HEK293T (cell line): ENCODE data around the gene ADK.

Experiments
- BHLHE40 ChIP-seq: fragments of 450-650 bp; IDR thresholded peaks from 2 replicates; pipeline ENCODE4 v1.6.1; 2016; ENCODE audit warnings: mild to moderate bottlenecking, moderate library complexity, borderline replicate concordance
- CTBP1 ChIP-seq: fragments of 450-650 bp; IDR thresholded peaks from 2 replicates; pipeline ENCODE4 v1.6.1; 2016; ENCODE audit warnings: borderline replicate concordance
- ELF4 ChIP-seq: fragments of 450-650 bp; IDR thresholded peaks from 2 replicates; pipeline ENCODE4 v1.6.1; 2017; ENCODE audit warnings: antibody characterized with exemption
- FOXA1 ChIP-seq: fragments of 450-650 bp; IDR thresholded peaks from 2 replicates; pipeline ENCODE4 v1.6.1; 2016; ENCODE audit warnings: mild to moderate bottlenecking
- FOXK2 ChIP-seq: fragments of 450-650 bp; IDR thresholded peaks from 2 replicates; pipeline ENCODE4 v1.6.1; 2016; ENCODE audit warnings: mild to moderate bottlenecking
- FOXM1 ChIP-seq: fragments of 450-650 bp; IDR thresholded peaks from 2 replicates; pipeline ENCODE4 v1.6.1; 2017; ENCODE audit warnings: mild to moderate bottlenecking, borderline replicate concordance
- HDGF ChIP-seq: fragments of 450-650 bp; IDR thresholded peaks from 2 replicates; pipeline ENCODE4 v1.6.1; 2017; ENCODE audit warnings: antibody characterized with exemption, borderline replicate concordance
- L3MBTL2 ChIP-seq: fragments of 450-650 bp; conservative IDR thresholded peaks from 2 replicates; pipeline ENCODE4 v1.6.1; 2016; ENCODE audit warnings: mild to moderate bottlenecking
- LEF1 ChIP-seq: fragments of 450-650 bp; IDR thresholded peaks from 2 replicates; pipeline ENCODE4 v1.6.1; 2017; ENCODE audit warnings: mild to moderate bottlenecking, borderline replicate concordance
- NFRKB ChIP-seq: fragments of 450-650 bp; IDR thresholded peaks from 2 replicates; pipeline ENCODE4 v1.6.1; 2016; ENCODE audit warnings: mild to moderate bottlenecking, moderate library complexity
- SP1 ChIP-seq: fragments of 450-650 bp; IDR thresholded peaks from 2 replicates; pipeline ENCODE4 v1.6.1; 2017
- SUZ12 ChIP-seq: fragments of 450-650 bp; IDR thresholded peaks from 2 replicates; pipeline ENCODE4 v1.6.1; 2016; ENCODE audit warnings: mild to moderate bottlenecking
- TARDBP ChIP-seq: fragments of 450-650 bp; IDR thresholded peaks from 2 replicates; pipeline ENCODE4 v1.6.1; 2016
- ZNF384 ChIP-seq: fragments of 450-650 bp; IDR thresholded peaks from 2 replicates; pipeline ENCODE4 v1.6.1; 2016

DNA sequence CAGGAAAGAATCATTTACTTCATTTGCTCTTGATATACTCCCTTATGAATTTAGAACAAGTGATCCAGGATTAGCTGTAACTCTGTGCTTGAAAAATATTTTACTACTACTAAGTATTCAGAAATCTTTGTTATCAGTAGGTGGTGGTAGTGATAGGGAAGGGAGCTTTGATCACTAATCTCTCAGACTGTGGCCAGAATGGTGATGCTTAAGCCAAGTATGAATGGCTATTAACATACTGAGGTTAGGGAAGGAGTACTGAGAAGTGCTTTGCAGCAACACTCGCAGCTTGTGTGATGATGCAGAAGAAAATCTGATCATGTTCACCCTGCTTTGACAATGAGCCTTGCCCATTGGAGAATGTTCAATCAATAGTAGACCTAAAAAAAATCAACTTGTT is 29.7 kb upstream of the ADK start:
- no peak for TF ChIP-seq FOXA1
- TF ChIP-seq NFRKB: no peak
- TF ChIP-seq HDGF: no peak
- TF ChIP-seq FOXM1: no peak
- no peak for TF ChIP-seq L3MBTL2
- no peak for TF ChIP-seq LEF1
- no peak for TF ChIP-seq SUZ12
- no peak for TF ChIP-seq BHLHE40
- TF ChIP-seq FOXK2: no peak
- TF ChIP-seq CTBP1: no peak
- TF ChIP-seq ZNF384: no peak
- no peak for TF ChIP-seq SP1
- no peak for TF ChIP-seq ELF4
- no peak for TF ChIP-seq TARDBP
